MM.1S (cell line): ENCODE measurements around the gene WDFY2.

Source experiments
- CTCF ChIP-seq: fragments of 300-600 bp; sonication (generic); IDR thresholded peaks from 2 replicates; pipeline ENCODE4 v1.5.1; 2016; ENCODE audit warnings: antibody characterized with exemption, low read length, mixed read lengths
- EZH2 ChIP-seq: fragments of 300-600 bp; sonication (generic); optimal IDR thresholded peaks from 2 replicates; pipeline ENCODE3; 2017; ENCODE audit warnings: low read depth, mild to moderate bottlenecking, antibody characterized with exemption, low read length, mixed read lengths
- EZH2phosphoT487 ChIP-seq: fragments of 300-600 bp; sonication (generic); IDR thresholded peaks from 2 replicates; pipeline ENCODE4 v1.6.1; 2018; ENCODE audit warnings: antibody characterized with exemption, low read length

GRCh38 chr13:51552027-51552426 is 32.2 kb upstream of the WDFY2 start:
- no peak for TF ChIP-seq CTCF
- TF ChIP-seq EZH2, result no peak
- TF ChIP-seq EZH2phosphoT487, result no peak
